Mucosa of stomach (tissue), 1 donor: ENCODE measurements around the gene BGN.

ENCODE experiments used
- H3K27me3 ChIP-seq: one replicate; pipeline ENCODE4 v1.7.0; 2013; ENCODE audit warnings: mild to moderate bottlenecking, low read length; ENCODE audit not compliant: control insufficient read depth, insufficient read depth
- H3K36me3 ChIP-seq: one replicate; pipeline ENCODE4 v1.7.0; 2013; ENCODE audit warnings: low read length; ENCODE audit not compliant: control insufficient read depth, insufficient read depth
- H3K4me1 ChIP-seq: one replicate; pipeline ENCODE4 v1.7.0; 2013; ENCODE audit warnings: mild to moderate bottlenecking, low read length; ENCODE audit not compliant: control insufficient read depth, insufficient read depth
- H3K4me3 ChIP-seq: one replicate; pipeline ENCODE4 v1.7.0; 2013; ENCODE audit warnings: low read length
- H3K9ac ChIP-seq: one replicate; pipeline ENCODE4 v1.7.0; 2013; ENCODE audit warnings: mild to moderate bottlenecking, low read length, moderate library complexity
- H3K9me3 ChIP-seq: one replicate; pipeline ENCODE4 v1.7.0; 2013; ENCODE audit warnings: mild to moderate bottlenecking, low read length, moderate library complexity; ENCODE audit not compliant: control insufficient read depth
- donor health status: Pancreatic carcinoma.

The BGN gene

GRCh38 chrX:153515435-153515834 lies 20.7 kb downstream of the BGN start:
- no peaks in the 10 kb centered on the region for H3K9me3 ChIP-seq
- H3K36me3 ChIP-seq: no peaks in the 10 kb centered on the region
- peaks cover 6% of the 10 kb centered on the region for H3K27me3 ChIP-seq
- no peak overlapping the region for H3K4me3 ChIP-seq
- H3K4me1 ChIP-seq: peaks cover under 1% of the 10 kb centered on the region
- no peak overlapping the region for H3K9ac ChIP-seq

GRCh38 chrX:153516073-153516472 lies 21.3 kb downstream of the BGN start:
- Histone ChIP-seq H3K9me3 (no peaks in the 10 kb centered on the region), H3K27me3 (peaks cover 6% of the 10 kb centered on the region), H3K4me3 (no peak overlapping the region), H3K4me1 (peaks cover 7% of the 10 kb centered on the region), H3K36me3 (no peaks in the 10 kb centered on the region), H3K9ac (no peak overlapping the region)

GRCh38 chrX:153517423-153517822 lies 22.6 kb downstream of the BGN start, which contains the start of gene ATP2B3:
TSS of gene ATP2B3 (plus strand) at chrX:153517642. CDS start at chrX:153536248, 18,606 bp downstream.
- Histone ChIP-seq H3K4me1 (peaks cover 12% of the 10 kb centered on the region), H3K4me3 (no peak within 1 kb of the TSS), H3K9ac (no peak within 1 kb of the TSS), H3K9me3 (no peaks in the 10 kb centered on the region), H3K27me3 (peaks cover 6% of the 10 kb centered on the region), H3K36me3 (no peaks in the 10 kb centered on the region)

- Histone ChIP-seq H3K4me1 (peaks cover 12% of the 10 kb centered on the region), H3K9me3 (no peaks in the 10 kb centered on the region), H3K4me3 (no peak overlapping the region), H3K36me3 (no peaks in the 10 kb centered on the region), H3K27me3 (peaks cover 6% of the 10 kb centered on the region), H3K9ac (no peak overlapping the region)
Observed at GRCh38 chrX:153517946-153518834, 23.4 kb downstream of the BGN start.

DNA sequence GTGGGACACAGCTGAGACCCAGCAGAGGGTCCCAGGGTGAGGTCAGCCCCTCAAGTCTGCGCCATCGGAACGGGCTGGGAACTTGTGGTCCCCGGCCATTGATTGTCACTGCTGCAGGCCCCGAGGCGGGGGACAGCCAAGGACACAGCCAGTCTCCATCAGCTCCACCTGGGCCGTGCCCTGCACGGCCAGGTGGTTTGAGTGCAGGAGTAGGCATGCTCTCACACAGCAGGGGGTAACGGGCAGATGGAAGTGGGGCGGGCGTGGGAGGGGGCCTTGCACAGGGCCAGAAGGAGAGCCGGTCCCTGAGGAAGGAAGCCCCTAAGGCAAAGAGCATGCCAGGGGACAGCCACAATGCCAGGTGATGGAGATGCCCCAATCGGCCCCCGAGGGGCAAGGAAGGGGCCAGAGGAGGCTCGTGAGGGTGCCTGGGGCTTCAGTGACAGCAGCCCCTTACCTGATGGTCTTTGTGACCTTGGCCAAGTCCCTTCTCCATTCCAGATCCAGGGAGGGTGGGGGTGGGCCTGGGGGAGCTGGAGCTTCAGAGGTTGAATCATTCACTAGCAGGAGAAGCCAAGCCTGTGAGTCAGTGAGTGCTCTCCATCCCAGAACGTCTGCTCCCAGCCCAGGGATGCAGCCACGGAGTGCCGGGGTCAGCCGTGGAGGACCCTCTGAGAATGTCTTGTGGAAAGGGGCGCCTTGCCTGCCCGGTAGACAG lies 24.9 kb downstream of the BGN start:
- peaks cover 12% of the 10 kb centered on the region for H3K4me1 ChIP-seq
- peaks cover 6% of the 10 kb centered on the region for H3K27me3 ChIP-seq
- no peaks in the 10 kb centered on the region for H3K9me3 ChIP-seq
- H3K36me3 ChIP-seq: no peaks in the 10 kb centered on the region
- no peak overlapping the region for H3K4me3 ChIP-seq
- H3K9ac ChIP-seq: no peak overlapping the region

GRCh38 chrX:153520287-153520917 lies 25.6 kb downstream of the BGN start:
- Histone ChIP-seq H3K4me3 (no peak overlapping the region), H3K27me3 (peaks cover 6% of the 10 kb centered on the region), H3K9me3 (no peaks in the 10 kb centered on the region), H3K9ac (no peak overlapping the region), H3K4me1 (peaks cover 12% of the 10 kb centered on the region), H3K36me3 (no peaks in the 10 kb centered on the region)

GRCh38 chrX:153521034-153521433 lies 26.3 kb downstream of the BGN start:
- H3K4me1 ChIP-seq: peaks cover 12% of the 10 kb centered on the region
- H3K9me3 ChIP-seq: no peaks in the 10 kb centered on the region
- no peak overlapping the region for H3K4me3 ChIP-seq
- H3K27me3 ChIP-seq: peaks cover 6% of the 10 kb centered on the region
- H3K36me3 ChIP-seq: no peaks in the 10 kb centered on the region
- no peak overlapping the region for H3K9ac ChIP-seq

DNA sequence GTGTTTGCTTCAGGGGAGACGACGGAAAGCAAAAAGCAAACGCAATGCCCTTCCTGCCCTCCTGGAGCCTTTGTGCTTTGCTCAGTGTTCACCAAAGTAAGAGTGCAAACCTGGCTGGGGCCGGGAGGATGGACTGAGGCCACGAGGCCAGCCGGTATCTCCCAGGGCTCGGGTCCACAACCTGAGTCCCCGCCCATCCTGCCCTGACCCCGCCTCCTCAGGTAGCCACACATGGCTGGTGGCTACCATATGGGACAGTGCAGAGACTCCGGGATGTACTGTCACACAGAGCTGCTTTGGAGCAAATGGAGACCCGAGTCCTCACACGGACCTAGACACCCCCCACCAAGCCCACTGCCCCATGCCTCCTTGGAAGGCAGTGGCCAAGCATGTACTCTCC lies 27.5 kb downstream of the BGN start:
- Histone ChIP-seq H3K36me3 (no peaks in the 10 kb centered on the region), H3K4me1 (peaks cover 12% of the 10 kb centered on the region), H3K27me3 (peaks cover 6% of the 10 kb centered on the region), H3K4me3 (no peak overlapping the region), H3K9me3 (no peaks in the 10 kb centered on the region), H3K9ac (no peak overlapping the region)

DNA sequence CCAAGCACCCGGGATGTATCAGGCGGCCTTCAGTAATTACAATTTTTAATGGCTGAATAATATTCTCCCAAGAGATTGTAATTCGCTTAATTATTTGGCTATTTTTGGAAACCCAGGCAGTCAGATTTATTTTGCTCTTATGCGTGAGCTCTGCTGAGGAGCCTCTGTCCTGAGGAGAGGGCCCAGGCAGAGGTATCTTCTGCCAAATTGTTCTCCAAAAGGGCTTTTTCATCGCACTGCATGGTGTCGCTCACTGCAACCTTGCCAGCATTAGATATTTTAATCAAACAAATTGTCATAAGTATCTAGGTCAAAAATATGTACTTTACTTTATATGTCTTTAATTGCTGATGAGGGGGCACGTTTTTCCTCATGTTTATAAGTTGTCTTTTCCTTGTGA lies 28.5 kb downstream of the BGN start:
- Histone ChIP-seq H3K4me3 (no peak overlapping the region), H3K27me3 (peaks cover 6% of the 10 kb centered on the region), H3K9ac (no peak overlapping the region), H3K36me3 (no peaks in the 10 kb centered on the region), H3K4me1 (peaks cover 12% of the 10 kb centered on the region), H3K9me3 (no peaks in the 10 kb centered on the region)

DNA sequence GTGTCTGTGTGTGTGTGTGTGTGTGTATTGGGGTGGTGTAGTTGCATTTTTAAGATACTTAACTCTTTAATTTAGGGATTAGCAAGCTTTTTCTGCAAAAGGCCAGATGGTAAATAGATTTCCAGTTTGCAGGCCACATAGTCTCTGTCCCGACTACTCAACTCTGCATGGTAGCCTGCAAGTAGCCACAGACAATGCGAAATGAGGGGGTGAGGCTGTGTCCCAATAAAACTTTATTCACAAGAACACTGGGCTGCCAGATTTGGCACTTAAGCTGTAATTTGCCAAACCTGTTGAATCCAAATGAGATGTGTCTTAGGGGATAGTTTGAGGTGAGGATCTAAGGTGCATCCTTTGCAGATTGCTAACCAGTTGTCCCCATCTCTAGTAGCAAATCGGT lies 29.5 kb downstream of the BGN start:
- Histone ChIP-seq H3K4me3 (no peak overlapping the region), H3K27me3 (peaks cover under 1% of the 10 kb centered on the region), H3K4me1 (peaks cover 12% of the 10 kb centered on the region), H3K9ac (no peak overlapping the region), H3K9me3 (no peaks in the 10 kb centered on the region), H3K36me3 (no peaks in the 10 kb centered on the region)

- H3K27me3 ChIP-seq: no peaks in the 10 kb centered on the region
- no peak overlapping the region for H3K9ac ChIP-seq
- H3K36me3 ChIP-seq: no peaks in the 10 kb centered on the region
- H3K4me3 ChIP-seq: no peak overlapping the region
- H3K9me3 ChIP-seq: no peaks in the 10 kb centered on the region
- H3K4me1 ChIP-seq: peaks cover 11% of the 10 kb centered on the region
Observed at GRCh38 chrX:153525451-153525850, 30.7 kb downstream of the BGN start.

GRCh38 chrX:153526042-153526441 lies 31.3 kb downstream of the BGN start:
- H3K9me3 ChIP-seq: no peaks in the 10 kb centered on the region
- H3K36me3 ChIP-seq: no peaks in the 10 kb centered on the region
- H3K4me1 ChIP-seq: peaks cover 5% of the 10 kb centered on the region
- H3K9ac ChIP-seq: no peak overlapping the region
- H3K27me3 ChIP-seq: no peaks in the 10 kb centered on the region
- no peak overlapping the region for H3K4me3 ChIP-seq
